Parathyroid adenoma (tissue), 2 donors: ENCODE results near the gene GCSAM.

Experiments used
- H2AFZ ChIP-seq: fragments of 300-600 bp; sonication (generic); one replicate; pipeline ENCODE4 v1.7.0; 2017; ENCODE audit warnings: antibody characterized with exemption, mild to moderate bottlenecking
- H3K27ac ChIP-seq: fragments of 300-600 bp; sonication (generic); one replicate; pipeline ENCODE4 v1.7.0; 2017
- H3K27me3 ChIP-seq: fragments of 300-600 bp; sonication (generic); one replicate; pipeline ENCODE4 v1.7.0; 2017; ENCODE audit warnings: low read length; ENCODE audit not compliant: control insufficient read depth, insufficient read depth
- H3K36me3 ChIP-seq: fragments of 300-600 bp; sonication (generic); one replicate; pipeline ENCODE4 v1.7.0; 2017; ENCODE audit warnings: low read length; ENCODE audit not compliant: control insufficient read depth, insufficient read depth
- H3K4me1 ChIP-seq: fragments of 300-600 bp; sonication (generic); one replicate; pipeline ENCODE4 v1.7.0; 2017; ENCODE audit warnings: control low read depth
- H3K4me2 ChIP-seq: fragments of 300-600 bp; sonication (generic); one replicate; pipeline ENCODE4 v1.7.0; 2017; ENCODE audit warnings: low read length
- H3K4me3 ChIP-seq: fragments of 300-600 bp; sonication (generic); one replicate; pipeline ENCODE4 v1.7.0; 2017; ENCODE audit warnings: low read depth, low read length
- H3K79me2 ChIP-seq: fragments of 300-600 bp; sonication (generic); one replicate; pipeline ENCODE4 v1.7.0; 2017; ENCODE audit warnings: control low read depth
- H3K9ac ChIP-seq: fragments of 300-600 bp; sonication (generic); one replicate; pipeline ENCODE4 v1.7.0; 2017; ENCODE audit warnings: mild to moderate bottlenecking
- H3K9me3 ChIP-seq: fragments of 300-600 bp; sonication (generic); one replicate; pipeline ENCODE4 v1.7.0; 2017; ENCODE audit warnings: low read length; ENCODE audit not compliant: control insufficient read depth
- TF ChIP-seq, protein P1 (sequence below): fragments of 300-600 bp; sonication (generic); IDR thresholded peaks from one replicate; pipeline ENCODE4 v1.7.0; 2017; ENCODE audit warnings: antibody characterized with exemption, mild to moderate bottlenecking
- donor health status: primary hyperparathyroidism.

The GCSAM gene

DNA sequence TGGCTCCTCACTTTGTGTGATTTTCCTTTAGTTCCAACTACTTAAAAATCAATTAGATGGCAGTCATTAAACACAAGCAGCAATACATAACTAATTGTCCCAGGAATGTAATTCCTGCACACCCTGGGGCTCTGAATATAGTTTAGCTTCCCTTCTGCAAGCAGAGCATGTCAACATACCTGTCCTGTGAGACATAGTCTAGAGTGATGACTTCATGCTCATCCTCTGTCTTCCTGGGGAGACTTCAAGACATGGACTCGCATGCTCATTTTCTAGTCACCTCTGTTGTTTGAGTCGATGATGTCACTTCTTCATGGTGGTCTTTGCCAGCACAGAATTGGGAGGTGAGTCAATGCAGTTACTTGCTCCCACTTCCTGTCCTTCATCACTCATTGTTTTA, 31.1 kb downstream of the GCSAM start:
- Histone ChIP-seq H3K9ac (no peak overlapping the region), H3K4me3 (no peak overlapping the region), H3K27me3 (no peaks in the 10 kb centered on the region), H3K9me3 (no peaks in the 10 kb centered on the region), H3K4me1 (no peaks in the 10 kb centered on the region), H3K79me2 (no peaks in the 10 kb centered on the region), H3K4me2 (no peak overlapping the region), H3K27ac (no peak overlapping the region), H2AFZ (no peak overlapping the region), H3K36me3 (no peaks in the 10 kb centered on the region)
- TF ChIP-seq, protein P1, sequence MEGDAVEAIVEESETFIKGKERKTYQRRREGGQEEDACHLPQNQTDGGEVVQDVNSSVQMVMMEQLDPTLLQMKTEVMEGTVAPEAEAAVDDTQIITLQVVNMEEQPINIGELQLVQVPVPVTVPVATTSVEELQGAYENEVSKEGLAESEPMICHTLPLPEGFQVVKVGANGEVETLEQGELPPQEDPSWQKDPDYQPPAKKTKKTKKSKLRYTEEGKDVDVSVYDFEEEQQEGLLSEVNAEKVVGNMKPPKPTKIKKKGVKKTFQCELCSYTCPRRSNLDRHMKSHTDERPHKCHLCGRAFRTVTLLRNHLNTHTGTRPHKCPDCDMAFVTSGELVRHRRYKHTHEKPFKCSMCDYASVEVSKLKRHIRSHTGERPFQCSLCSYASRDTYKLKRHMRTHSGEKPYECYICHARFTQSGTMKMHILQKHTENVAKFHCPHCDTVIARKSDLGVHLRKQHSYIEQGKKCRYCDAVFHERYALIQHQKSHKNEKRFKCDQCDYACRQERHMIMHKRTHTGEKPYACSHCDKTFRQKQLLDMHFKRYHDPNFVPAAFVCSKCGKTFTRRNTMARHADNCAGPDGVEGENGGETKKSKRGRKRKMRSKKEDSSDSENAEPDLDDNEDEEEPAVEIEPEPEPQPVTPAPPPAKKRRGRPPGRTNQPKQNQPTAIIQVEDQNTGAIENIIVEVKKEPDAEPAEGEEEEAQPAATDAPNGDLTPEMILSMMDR: no peak

- Histone ChIP-seq H3K79me2 (no peaks in the 10 kb centered on the region), H3K27ac (no peak overlapping the region), H3K4me1 (no peaks in the 10 kb centered on the region), H3K27me3 (no peaks in the 10 kb centered on the region), H3K4me3 (no peak overlapping the region), H3K36me3 (no peaks in the 10 kb centered on the region), H3K9me3 (no peaks in the 10 kb centered on the region), H3K9ac (no peak overlapping the region), H2AFZ (no peak overlapping the region), H3K4me2 (no peak overlapping the region)
- TF ChIP-seq, protein P1: no peak
Observed at GRCh38 chr3:112097378-112097777, 35.7 kb downstream of the GCSAM start.

DNA sequence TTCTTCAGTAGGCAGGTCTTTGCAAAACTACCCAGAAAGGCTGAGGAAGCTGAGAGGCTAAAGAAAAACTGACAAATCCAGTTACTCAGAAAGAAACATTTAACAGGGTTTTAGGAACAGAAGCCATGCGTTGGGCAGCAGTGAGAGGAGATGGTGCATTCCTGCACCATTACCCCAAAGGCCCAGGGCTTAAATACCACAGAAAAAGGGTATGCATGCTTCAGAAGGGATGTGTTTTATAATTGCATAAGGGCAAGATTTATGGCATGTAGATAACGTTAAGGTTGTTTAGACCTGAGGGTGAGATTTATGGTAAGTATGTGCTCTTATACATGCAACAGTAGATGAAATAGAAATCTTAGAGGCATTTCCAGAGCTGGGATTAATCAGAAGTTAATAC, 36.9 kb downstream of the GCSAM start:
- Histone ChIP-seq H3K36me3 (no peaks in the 10 kb centered on the region), H3K9me3 (no peaks in the 10 kb centered on the region), H2AFZ (no peak overlapping the region), H3K4me2 (no peak overlapping the region), H3K27me3 (no peaks in the 10 kb centered on the region), H3K9ac (no peak overlapping the region), H3K4me3 (no peak overlapping the region), H3K4me1 (no peaks in the 10 kb centered on the region), H3K79me2 (no peaks in the 10 kb centered on the region), H3K27ac (no peak overlapping the region)
- TF ChIP-seq, protein P1: no peak

DNA sequence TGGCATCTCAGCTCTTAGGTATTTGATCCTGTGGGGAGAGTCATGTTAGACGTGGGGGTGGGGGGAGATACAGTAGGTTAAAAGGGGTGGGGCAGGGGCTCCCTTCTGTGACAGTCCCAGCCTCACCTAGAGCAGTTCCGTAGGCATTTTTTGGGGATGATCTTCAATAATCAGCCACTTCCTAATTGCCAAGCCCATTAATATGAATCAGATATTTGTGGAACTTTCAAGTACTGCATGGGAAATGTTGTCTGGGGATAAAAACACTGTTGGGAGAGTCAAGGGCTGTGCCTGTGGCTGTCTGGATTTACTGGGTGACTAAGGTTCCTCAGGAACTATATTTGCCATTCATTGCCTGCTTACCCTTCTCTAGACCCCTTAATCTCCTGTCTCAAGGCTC, 37.3 kb downstream of the GCSAM start:
- Histone ChIP-seq H3K4me1 (no peaks in the 10 kb centered on the region), H3K27ac (no peak overlapping the region), H3K4me3 (no peak overlapping the region), H3K36me3 (no peaks in the 10 kb centered on the region), H3K27me3 (no peaks in the 10 kb centered on the region), H2AFZ (no peak overlapping the region), H3K4me2 (no peak overlapping the region), H3K79me2 (no peaks in the 10 kb centered on the region), H3K9ac (no peak overlapping the region), H3K9me3 (no peaks in the 10 kb centered on the region)
- TF ChIP-seq, protein P1: no peak

- no peak overlapping the region for H3K4me2 ChIP-seq
- no peaks in the 10 kb centered on the region for H3K36me3 ChIP-seq
- no peaks in the 10 kb centered on the region for H3K4me1 ChIP-seq
- H3K27me3 ChIP-seq: no peaks in the 10 kb centered on the region
- H2AFZ ChIP-seq: no peak overlapping the region
- no peaks in the 10 kb centered on the region for H3K79me2 ChIP-seq
- no peaks in the 10 kb centered on the region for H3K9me3 ChIP-seq
- TF ChIP-seq, protein P1: no peak
- no peak overlapping the region for H3K9ac ChIP-seq
- no peak overlapping the region for H3K27ac ChIP-seq
- H3K4me3 ChIP-seq: no peak overlapping the region
Observed at GRCh38 chr3:112093180-112093522, 39.9 kb downstream of the GCSAM start.
